Islet of Langerhans (tissue), 1 donor: Measurements from ENCODE around the gene ADGRG3.
"Not testable (repeated sequence)": the region's sequence is repeated elsewhere in the genome, so short reads cannot be mapped to it uniquely, and the experiment has no call there.

Experiments used
- FAIRE-seq: peaks from one replicate; lab custom pipeline; 2011; peaks lifted over from hg19 to GRCh38; lab: Jason Lieb, UNC

Gene ADGRG3

GRCh38 chr16:57663917-57664661 lies 4.0 kb upstream of the ADGRG3 start:
- no peak for FAIRE-seq

- no peak for FAIRE-seq
These were observed 3.5 kb upstream of the ADGRG3 start for GRCh38 chr16:57664662-57665025.

- FAIRE-seq: no peak
These were observed 2.6 kb upstream of the ADGRG3 start for GRCh38 chr16:57665541-57665940.

- FAIRE-seq: no peak
These were observed 1.6 kb upstream of the ADGRG3 start for GRCh38 chr16:57666353-57667047.

- no peak for FAIRE-seq
These were observed 1.0 kb upstream of the ADGRG3 start for GRCh38 chr16:57667048-57667525.

GRCh38 chr16:57667526-57668262 lies 412 bp upstream of the ADGRG3 start:
- no peak for FAIRE-seq

- no peak for FAIRE-seq
These were observed 747 bp downstream of the ADGRG3 start for GRCh38 chr16:57668630-57669475.

- FAIRE-seq: no peak
These were observed 1.5 kb downstream of the ADGRG3 start for GRCh38 chr16:57669476-57670162.

- FAIRE-seq: no peak
These were observed 2.1 kb downstream of the ADGRG3 start for GRCh38 chr16:57670196-57670595.

- FAIRE-seq: not testable (repeated sequence)
These were observed 3.3 kb downstream of the ADGRG3 start for GRCh38 chr16:57671451-57671850.

GRCh38 chr16:57672416-57672815 lies 4.3 kb downstream of the ADGRG3 start:
- FAIRE-seq: no peak

GRCh38 chr16:57672824-57673223 lies 4.7 kb downstream of the ADGRG3 start:
- FAIRE-seq: no peak

- no peak for FAIRE-seq
These were observed 7.8 kb downstream of the ADGRG3 start for GRCh38 chr16:57675741-57676551.

- FAIRE-seq: no peak
These were observed 8.5 kb downstream of the ADGRG3 start for GRCh38 chr16:57676553-57677085.

- FAIRE-seq: peak; percentile 92
These were observed 9.7 kb downstream of the ADGRG3 start for GRCh38 chr16:57677622-57678369.

- FAIRE-seq: no peak
These were observed 10.9 kb downstream of the ADGRG3 start for GRCh38 chr16:57679016-57679415.

GRCh38 chr16:57679767-57680482 lies 11.8 kb downstream of the ADGRG3 start:
- FAIRE-seq: no peak

GRCh38 chr16:57680842-57681375 lies 12.8 kb downstream of the ADGRG3 start:
- no peak for FAIRE-seq
